ENCODE measurements around the gene PDE4D.
"Not testable (repeated sequence)": the region's sequence is repeated elsewhere in the genome, so short reads cannot be mapped to it uniquely, and the experiment has no call there.

PDE4D gene

GRCh38 chr5:59496524-59497134 lies 396.9 kb downstream of the PDE4D start:
- no peak for DNase-seq

GRCh38 chr5:59491945-59492344 lies 401.6 kb downstream of the PDE4D start:
- no peak for DNase-seq

GRCh38 chr5:59489551-59489950 lies 404.0 kb downstream of the PDE4D start:
- no peak for DNase-seq

- no peak for DNase-seq
These were observed 405.5 kb downstream of the PDE4D start for GRCh38 chr5:59487772-59488729.

GRCh38 chr5:59487068-59487686 lies 406.3 kb downstream of the PDE4D start:
- no peak for DNase-seq

- no peak for DNase-seq
These were observed 407.0 kb downstream of the PDE4D start for GRCh38 chr5:59486508-59486907.

- DNase-seq = no peak
These were observed 407.7 kb downstream of the PDE4D start for GRCh38 chr5:59485629-59486439.

- no peak for DNase-seq
These were observed 408.4 kb downstream of the PDE4D start for GRCh38 chr5:59485107-59485506.

- DNase-seq = no peak
These were observed 408.9 kb downstream of the PDE4D start for GRCh38 chr5:59484618-59485017.

GRCh38 chr5:59483971-59484472 lies 409.5 kb downstream of the PDE4D start:
- no peak for DNase-seq

GRCh38 chr5:59479086-59479485 lies 414.4 kb downstream of the PDE4D start:
- no peak for DNase-seq

GRCh38 chr5:59474324-59474723 lies 419.2 kb downstream of the PDE4D start:
- DNase-seq = no peak

- DNase-seq = no peak
These were observed 419.9 kb downstream of the PDE4D start for GRCh38 chr5:59473611-59474010.

- no peak for DNase-seq
These were observed 422.1 kb downstream of the PDE4D start for GRCh38 chr5:59471463-59471862.

GRCh38 chr5:59467969-59468368 lies 425.6 kb downstream of the PDE4D start:
- DNase-seq = no peak

- DNase-seq = no peak
These were observed 427.3 kb downstream of the PDE4D start for GRCh38 chr5:59466271-59466670.

GRCh38 chr5:59464969-59465368 lies 428.6 kb downstream of the PDE4D start:
- no peak for DNase-seq

GRCh38 chr5:59463618-59464166 lies 429.8 kb downstream of the PDE4D start:
- not testable (repeated sequence) for DNase-seq

GRCh38 chr5:59462956-59463355 lies 430.6 kb downstream of the PDE4D start:
- DNase-seq = no peak

- no peak for DNase-seq
These were observed 433.0 kb downstream of the PDE4D start for GRCh38 chr5:59460368-59461153.

- no peak for DNase-seq
These were observed 434.4 kb downstream of the PDE4D start for GRCh38 chr5:59458966-59459729.

All from COR-L47 (cell line).